DND-41 (cell line): ENCODE results near the gene DPP3.

Experiments used
- ATAC-seq: fragments of 200-7000 bp; cut with Tn5 transposase; 3 replicates; pipeline ENCODE4 v1.9.1; 2021; ENCODE audit warnings: low read depth; ENCODE audit not compliant: insufficient read depth
- DNase-seq: peaks from one replicate; pipeline ENCODE4 v3.0.0-alpha.2; 2020
- H2AFZ ChIP-seq: 2 replicates; pipeline ENCODE4 v1.6.0; 2012; ENCODE audit warnings: low read depth, low read length
- H3K27ac ChIP-seq: 2 replicates; pipeline ENCODE4 v1.5.1; 2012; ENCODE audit warnings: low read length, inconsistent platforms
- H3K27me3 ChIP-seq: fragments of 200-600 bp; sonication (generic); 2 replicates; pipeline ENCODE4 v1.6.0; 2012; ENCODE audit warnings: low read length, mild to moderate bottlenecking, inconsistent platforms; ENCODE audit not compliant: insufficient read depth, poor library complexity
- H3K36me3 ChIP-seq: 2 replicates; pipeline ENCODE4 v1.5.1; 2012; ENCODE audit warnings: low read length, inconsistent platforms; ENCODE audit not compliant: insufficient read depth
- H3K4me1 ChIP-seq: 2 replicates; pipeline ENCODE4 v1.5.1; 2012; ENCODE audit warnings: mild to moderate bottlenecking, low read length; ENCODE audit not compliant: insufficient read depth
- H3K4me2 ChIP-seq: 2 replicates; pipeline ENCODE4 v1.6.0; 2012; ENCODE audit warnings: mild to moderate bottlenecking, moderate library complexity, low read length, inconsistent platforms; ENCODE audit not compliant: insufficient read depth
- H3K4me3 ChIP-seq, 2 experiments: fragments of 200-600 bp in 1 of 2; shearing (Covaris generic) in 1 of 2; 2 replicates each; pipeline ENCODE4 v1.5.1; 2012 to 2016; ENCODE audit warnings: inconsistent platforms in 2 of 2, low read length in 2 of 2, mild to moderate bottlenecking in 2 of 2, low read depth in 1 of 2, moderate library complexity in 1 of 2
- H3K79me2 ChIP-seq: 2 replicates; pipeline ENCODE4 v1.6.0; 2012; ENCODE audit warnings: low read length, inconsistent platforms; ENCODE audit not compliant: insufficient read depth
- H3K9ac ChIP-seq: 2 replicates; pipeline ENCODE4 v1.6.0; 2012; ENCODE audit warnings: low read depth, mild to moderate bottlenecking, inconsistent platforms, low read length, moderate library complexity
- H3K9me3 ChIP-seq: 2 replicates; pipeline ENCODE4 v1.5.1; 2012; ENCODE audit warnings: low read length, moderate library complexity, mild to moderate bottlenecking, inconsistent platforms; ENCODE audit not compliant: insufficient read depth, severe bottlenecking
- H4K20me1 ChIP-seq: 2 replicates; pipeline ENCODE4 v1.6.0; 2012; ENCODE audit warnings: low read length; ENCODE audit not compliant: insufficient read depth
- CTCF ChIP-seq: IDR thresholded peaks from 2 replicates; pipeline ENCODE4 v1.5.1; 2012; ENCODE audit warnings: borderline replicate concordance, low read length, moderate library complexity, mild to moderate bottlenecking; ENCODE audit not compliant: poor library complexity, severe bottlenecking; ENCODE audit errors: extremely low read depth
- EZH2 ChIP-seq: IDR thresholded peaks from 3 replicates; pipeline ENCODE4 v1.6.1; 2012; ENCODE audit warnings: borderline replicate concordance, low read depth, mild to moderate bottlenecking, moderate library complexity, low read length, inconsistent platforms; ENCODE audit not compliant: severe bottlenecking

DPP3 gene

GRCh38 chr11:66548041-66548440 is 67.8 kb downstream of the DPP3 start:
- Histone ChIP-seq H3K9ac (no peak overlapping the region), H3K36me3 (peaks cover 4% of the 10 kb centered on the region; the same call in 1 of the 2 replicates), H3K27me3 (no peaks in the 10 kb centered on the region), H3K27ac (no peak overlapping the region), H2AFZ (no peak overlapping the region), H3K79me2 (peaks cover 8% of the 10 kb centered on the region), H3K9me3 (no peaks in the 10 kb centered on the region), H3K4me3 (no peak overlapping the region), H3K4me2 (no peak overlapping the region), H4K20me1 (no peaks in the 10 kb centered on the region), H3K4me1 (peaks cover 32% of the 10 kb centered on the region)
- ATAC-seq (no peak), DNase-seq (no peak)
- TF ChIP-seq CTCF (no peak), EZH2 (no peak)

GRCh38 chr11:66548774-66549630 is 68.8 kb downstream of the DPP3 start:
- TF ChIP-seq EZH2 (no peak), CTCF (no peak)
- H3K27me3 ChIP-seq = no peaks in the 10 kb centered on the region
- H4K20me1 ChIP-seq = no peaks in the 10 kb centered on the region
- H2AFZ ChIP-seq = no peak overlapping the region
- H3K9ac ChIP-seq = no peak overlapping the region
- peaks cover 22% of the 10 kb centered on the region for H3K4me1 ChIP-seq
- no peak overlapping the region for H3K27ac ChIP-seq
- ATAC-seq = no peak
- H3K9me3 ChIP-seq = no peaks in the 10 kb centered on the region
- peaks cover 8% of the 10 kb centered on the region for H3K79me2 ChIP-seq
- H3K4me2 ChIP-seq = no peak overlapping the region
- H3K36me3 ChIP-seq = no peaks in the 10 kb centered on the region
- DNase-seq = no peak
- no peak overlapping the region for H3K4me3 ChIP-seq

- H3K27me3 ChIP-seq = no peaks in the 10 kb centered on the region
- no peaks in the 10 kb centered on the region for H3K36me3 ChIP-seq
- TF ChIP-seq EZH2 = no peak
- TF ChIP-seq CTCF = no peak
- ATAC-seq = no peak
- H3K9me3 ChIP-seq = no peaks in the 10 kb centered on the region
- no peak overlapping the region for H3K9ac ChIP-seq
- no peak for DNase-seq
- H2AFZ ChIP-seq = no peak overlapping the region
- peaks cover 16% of the 10 kb centered on the region for H3K4me1 ChIP-seq
- peaks cover 8% of the 10 kb centered on the region for H3K79me2 ChIP-seq
- no peak overlapping the region for H3K27ac ChIP-seq
- H3K4me2 ChIP-seq = no peak overlapping the region
- H4K20me1 ChIP-seq = no peaks in the 10 kb centered on the region
- H3K4me3 ChIP-seq = no peak overlapping the region
Measured at GRCh38 chr11:66549696-66550095, 69.5 kb downstream of the DPP3 start.
